GM12892 (cell line): ENCODE measurements around the gene NDOR1.

Source experiments
- POLR2A ChIP-seq: IDR thresholded peaks from 2 replicates; pipeline ENCODE4 v1.6.1; 2011; ENCODE audit warnings: low read depth, low read length, control low read depth
- POLR2AphosphoS5 ChIP-seq: IDR thresholded peaks from 2 replicates; pipeline ENCODE4 v1.6.1; 2011; ENCODE audit warnings: low read depth, low read length, control low read depth
- TAF1 ChIP-seq: IDR thresholded peaks from 2 replicates; pipeline ENCODE4 v1.6.1; 2011; ENCODE audit warnings: low read depth, mild to moderate bottlenecking, control low read depth, low read length, borderline replicate concordance

DNA sequence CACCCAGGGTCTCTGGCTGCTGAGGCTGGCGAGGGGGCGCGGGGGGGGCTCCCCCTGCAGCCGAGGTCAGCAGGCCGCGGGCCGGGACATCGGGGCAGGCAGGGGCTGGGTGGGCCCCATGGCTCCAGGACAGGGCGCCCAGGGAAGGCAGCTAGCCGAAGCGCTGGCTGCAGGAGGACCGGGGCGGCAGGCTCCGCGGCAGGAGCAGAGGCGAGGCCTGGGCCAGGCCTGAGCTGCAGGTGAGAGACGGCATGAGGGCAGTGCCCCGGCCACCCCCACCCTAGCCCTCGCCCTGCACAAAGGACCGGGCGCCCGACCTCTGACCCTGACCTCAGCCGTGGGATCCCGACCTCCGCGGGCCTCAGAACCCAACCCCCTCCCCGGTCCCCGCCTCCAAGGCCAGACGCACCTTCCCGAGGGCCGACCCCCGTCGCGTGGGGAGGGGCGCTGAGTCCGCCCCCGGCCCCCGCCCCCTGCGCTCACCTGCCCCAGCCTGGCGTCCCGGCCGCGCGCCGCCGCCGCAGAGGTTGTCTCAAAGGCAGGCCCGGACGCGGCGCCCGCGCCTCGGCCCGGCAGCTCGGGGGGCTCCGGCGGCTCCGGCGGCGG lies 16.1 kb downstream of the NDOR1 start:
- TF ChIP-seq POLR2A (no peak), POLR2AphosphoS5 (no peak), TAF1 (no peak)
